22Rv1 (cell line): ENCODE data around the gene CRTC2.

Source experiments
- H3K27ac ChIP-seq: fragments of 450-650 bp; 2 replicates; pipeline ENCODE4 v1.5.1; 2017
- CTCF ChIP-seq: fragments of 450-650 bp; IDR thresholded peaks from 2 replicates; pipeline ENCODE4 v1.5.1; 2017; ENCODE audit warnings: mild to moderate bottlenecking
- ZFX ChIP-seq: fragments of 450-650 bp; IDR thresholded peaks from 2 replicates; pipeline ENCODE4 v1.6.1; 2017; ENCODE audit warnings: antibody characterized with exemption, borderline replicate concordance

Gene CRTC2

GRCh38 chr1:153945131-153945794, 13.1 kb downstream of the CRTC2 start:
- H3K27ac ChIP-seq, result peak overlapping the region; percentile 95
- TF ChIP-seq CTCF, result no peak

GRCh38 chr1:153944827-153945117, 13.6 kb downstream of the CRTC2 start:
- peak overlapping the region; percentile 95 for H3K27ac ChIP-seq
- no peak for TF ChIP-seq ZFX
- no peak for TF ChIP-seq CTCF

GRCh38 chr1:153944005-153944826, 14.2 kb downstream of the CRTC2 start:
- TF ChIP-seq CTCF, result no peak
- no peak for TF ChIP-seq ZFX
- H3K27ac ChIP-seq, result peak overlapping the region; percentile 95

GRCh38 chr1:153942766-153943549, 15.5 kb downstream of the CRTC2 start:
- H3K27ac ChIP-seq, result peak overlapping the region; percentile 7; the same call in 1 of the 2 replicates
- no peak for TF ChIP-seq CTCF
- TF ChIP-seq ZFX, result no peak

GRCh38 chr1:153941826-153942725, 16.3 kb downstream of the CRTC2 start:
- TF ChIP-seq ZFX (no peak), CTCF (no peak)
- H3K27ac ChIP-seq, result no peak overlapping the region

- H3K27ac ChIP-seq, result no peak overlapping the region
- TF ChIP-seq CTCF (no peak), ZFX (no peak)
These were observed 17.7 kb downstream of the CRTC2 start for GRCh38 chr1:153940756-153941155.
